ENCODE measurements around the gene CYTH2. TPM values are rescaled to one million over a fixed set of nuclear protein-coding genes. Genes with fewer than 3 reads are reported as not detected.

CYTH2 gene, protein sequence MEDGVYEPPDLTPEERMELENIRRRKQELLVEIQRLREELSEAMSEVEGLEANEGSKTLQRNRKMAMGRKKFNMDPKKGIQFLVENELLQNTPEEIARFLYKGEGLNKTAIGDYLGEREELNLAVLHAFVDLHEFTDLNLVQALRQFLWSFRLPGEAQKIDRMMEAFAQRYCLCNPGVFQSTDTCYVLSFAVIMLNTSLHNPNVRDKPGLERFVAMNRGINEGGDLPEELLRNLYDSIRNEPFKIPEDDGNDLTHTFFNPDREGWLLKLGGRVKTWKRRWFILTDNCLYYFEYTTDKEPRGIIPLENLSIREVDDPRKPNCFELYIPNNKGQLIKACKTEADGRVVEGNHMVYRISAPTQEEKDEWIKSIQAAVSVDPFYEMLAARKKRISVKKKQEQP
- 24.0 and 33.6 TPM in 2 replicates for total RNA-seq

DNA sequence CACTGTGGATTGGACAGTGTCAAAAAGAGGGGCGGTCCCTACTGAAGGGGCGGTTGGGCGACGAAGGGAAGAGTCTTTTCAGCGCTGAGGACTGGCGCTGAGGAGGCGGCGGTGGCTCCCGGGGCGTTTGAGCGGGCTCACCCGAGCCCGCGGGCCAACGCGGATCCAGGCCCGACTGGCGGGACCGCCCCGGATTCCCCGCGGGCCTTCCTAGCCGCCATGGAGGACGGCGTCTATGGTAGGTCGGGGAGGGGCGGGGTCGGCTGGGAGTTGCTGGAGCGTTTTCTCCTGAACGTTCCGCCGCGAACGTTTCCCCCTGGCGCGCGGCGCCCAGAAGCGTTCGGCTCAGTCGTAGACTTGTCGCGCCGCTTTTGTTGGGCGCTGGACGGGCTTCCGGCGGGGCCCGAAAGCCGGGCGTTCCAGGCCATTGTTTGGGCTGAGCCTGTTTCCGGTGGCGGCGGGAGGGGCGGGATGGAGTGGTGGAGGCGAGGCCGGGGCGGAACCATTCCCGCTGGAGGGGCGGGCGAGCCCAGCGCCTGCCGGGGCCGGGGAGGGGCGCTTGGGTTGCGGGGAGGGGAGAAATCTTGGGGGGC is at the start of gene CYTH2:
Gene CYTH2, plus strand, starts transcription at position 81 of the 593 bp plus-strand sequence. Its CDS starts 139 bp downstream, at position 220.

DNA sequence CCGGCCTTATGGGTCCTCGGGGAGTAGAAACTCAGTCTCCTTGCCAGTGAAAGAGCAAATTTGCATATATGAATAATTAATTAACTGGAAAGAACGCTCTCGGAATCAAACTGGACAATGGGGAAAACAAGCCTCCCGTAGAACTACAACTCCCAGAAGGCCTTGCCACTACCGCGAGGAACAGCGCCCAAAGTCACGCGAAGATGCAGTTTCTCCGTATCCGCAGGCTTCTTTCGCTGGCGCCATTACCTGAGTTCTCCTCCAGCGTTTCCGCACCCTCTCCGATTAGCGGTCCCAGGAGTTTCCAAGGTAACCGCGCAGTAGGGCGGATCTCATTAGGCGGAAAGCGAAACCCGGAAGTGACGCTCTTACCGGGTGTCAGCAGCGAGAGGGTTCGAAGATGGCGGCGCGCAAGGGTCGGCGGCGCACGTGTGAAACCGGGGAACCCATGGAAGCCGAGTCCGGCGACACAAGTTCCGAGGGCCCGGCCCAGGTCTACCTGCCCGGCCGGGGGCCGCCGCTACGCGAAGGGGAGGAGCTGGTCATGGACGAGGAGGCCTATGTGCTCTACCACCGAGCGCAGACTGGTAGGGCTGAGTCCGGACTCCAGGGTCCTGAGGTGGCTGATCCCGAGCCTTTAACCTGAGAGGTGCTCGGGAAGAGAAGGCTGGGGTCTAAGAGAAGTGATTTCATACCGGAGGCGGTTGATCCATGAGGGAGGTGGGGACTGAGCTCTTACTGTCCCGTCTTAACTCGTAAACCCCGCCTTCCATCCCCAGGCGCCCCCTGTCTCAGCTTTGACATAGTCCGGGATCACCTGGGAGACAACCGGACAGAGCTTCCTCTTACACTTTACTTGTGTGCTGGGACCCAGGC is 23.3 kb upstream of the CYTH2 start, which contains the start of gene GRWD1:
Gene GRWD1, plus strand, starts transcription at position 378 of the 876 bp plus-strand sequence. Its CDS starts 23 bp downstream, at position 401.

DNA sequence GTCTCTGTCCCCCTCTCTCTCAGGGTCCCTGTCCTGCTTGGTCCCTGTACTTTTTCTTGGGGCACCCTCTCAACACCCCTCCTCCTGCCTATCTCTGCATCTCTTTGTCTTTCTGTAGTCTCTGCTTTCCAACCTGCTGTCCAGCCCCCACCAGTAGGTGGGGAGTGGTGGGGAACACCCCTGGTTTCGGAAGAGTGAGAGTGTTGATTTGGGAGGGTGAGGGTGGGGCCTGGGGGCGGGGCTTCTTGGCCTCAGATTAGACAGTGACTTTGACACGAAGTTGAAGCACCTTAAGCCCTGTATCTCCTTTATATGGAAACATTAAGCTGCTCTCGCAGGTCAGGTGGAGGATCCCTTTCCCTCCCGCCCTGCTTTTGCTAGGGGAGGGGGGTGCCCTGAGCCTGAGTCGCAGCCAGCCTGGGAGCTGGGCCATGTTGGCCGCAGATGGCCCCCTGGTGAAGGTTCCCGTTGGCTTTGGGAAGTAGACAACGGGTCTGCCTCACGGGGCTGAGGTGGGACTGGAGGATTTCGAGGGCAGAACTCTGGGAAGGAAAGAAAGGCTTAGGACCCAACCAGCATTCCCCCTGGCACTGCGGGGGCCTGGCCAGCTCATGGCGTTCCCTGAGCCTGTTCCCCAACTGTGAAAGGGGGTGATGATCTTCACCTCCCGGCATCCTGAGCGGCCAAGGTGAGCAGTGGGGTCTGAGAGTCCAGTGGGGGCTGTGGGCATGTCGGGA is 13.8 kb upstream of the CYTH2 start, which contains the start of gene KCNJ14:
Gene KCNJ14, plus strand, starts transcription at position 404 of the 737 bp plus-strand sequence. CDS start 6,151 bp downstream, outside the sequence.

DNA sequence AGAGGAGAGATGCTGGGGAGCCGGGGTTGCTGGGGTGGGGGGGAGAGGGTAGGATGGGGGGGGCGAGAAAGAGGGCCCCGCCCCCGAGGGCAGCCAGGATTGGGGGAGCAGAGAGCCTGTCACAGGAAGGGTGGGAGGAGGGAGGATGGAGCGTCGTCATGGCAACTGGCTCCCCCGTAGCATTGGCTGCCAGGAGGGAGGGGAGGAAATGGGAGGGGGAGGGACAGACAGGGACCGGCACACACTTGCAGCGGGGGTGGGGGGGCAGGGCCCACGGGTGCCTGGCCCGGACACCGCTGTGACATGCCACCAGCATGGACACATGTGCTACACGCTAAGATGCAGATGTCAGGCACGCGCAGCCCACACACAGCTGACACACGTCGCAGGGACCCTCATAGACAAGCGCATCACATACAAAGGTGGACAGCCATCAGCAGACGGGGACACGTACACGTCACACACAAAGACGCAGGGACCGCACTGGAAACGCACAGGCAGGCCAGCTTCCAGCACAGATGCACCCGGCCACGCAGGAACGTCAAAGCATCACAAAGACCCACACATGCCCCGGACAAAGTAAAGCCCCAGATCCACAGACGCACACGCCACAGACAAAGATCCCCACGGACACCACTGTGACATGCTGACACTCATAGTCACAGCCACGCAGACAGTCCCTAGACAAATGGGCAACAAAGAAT is 42.8 kb downstream of the CYTH2 start, which contains the start of gene LMTK3:
Gene LMTK3, minus strand, starts transcription at position 36 of the 704 bp plus-strand sequence. CDS start 259 bp downstream, outside the sequence.

Other genes with a start within 250 kb of the CYTH2 start
- 17.7 and 23.4 TPM in 2 replicates for gene CARD8, start 213.5 kb upstream of the CYTH2 start, total RNA-seq
- gene ZNF114, start 199.3 kb upstream of the CYTH2 start, total RNA-seq: 0.59 TPM in 1 of 2 replicates, not detected in the other
- gene EMP3, start 143.8 kb upstream of the CYTH2 start, total RNA-seq: 132 and 188 TPM in 2 replicates
- 5.2 and 7.3 TPM in 2 replicates for gene TMEM143, start 105.4 kb upstream of the CYTH2 start, total RNA-seq
- gene SYNGR4, start 105.0 kb upstream of the CYTH2 start, total RNA-seq: not detected in 2 replicates
- 118 TPM in 2 replicates for gene KDELR1, start 77.8 kb upstream of the CYTH2 start, total RNA-seq
- gene GRIN2D, start 75.7 kb upstream of the CYTH2 start, total RNA-seq: 0.59 and 1.1 TPM in 2 replicates
- 22.2 and 29.3 TPM in 2 replicates for gene GRWD1, start 23.4 kb upstream of the CYTH2 start, total RNA-seq
- gene KCNJ14, start 13.8 kb upstream of the CYTH2 start, total RNA-seq: 0.65 and 1.1 TPM in 2 replicates
- gene LMTK3, start 42.5 kb downstream of the CYTH2 start, total RNA-seq: 0.33 and 0.89 TPM in 2 replicates
- not detected in 2 replicates for gene SULT2B1, start 82.8 kb downstream of the CYTH2 start, total RNA-seq
- not detected in 2 replicates for gene SPACA4, start 137.4 kb downstream of the CYTH2 start, total RNA-seq
- gene FAM83E, start 145.7 kb downstream of the CYTH2 start, total RNA-seq: 0.23 and 0.52 TPM in 2 replicates
- 1,103 and 1,191 TPM in 2 replicates for gene RPL18, start 149.8 kb downstream of the CYTH2 start, total RNA-seq
- 8.7 and 13.1 TPM in 2 replicates for gene SPHK2, start 150.1 kb downstream of the CYTH2 start, total RNA-seq
- gene DBP, start 168.0 kb downstream of the CYTH2 start, total RNA-seq: 7.4 and 7.8 TPM in 2 replicates
- 0.99 and 1.6 TPM in 2 replicates for gene CA11, start 176.8 kb downstream of the CYTH2 start, total RNA-seq
- gene NTN5, start 203.6 kb downstream of the CYTH2 start, total RNA-seq: 0.43 and 0.46 TPM in 2 replicates
- not detected in 2 replicates for gene FUT2, start 226.6 kb downstream of the CYTH2 start, total RNA-seq

All from smooth muscle cell of the pulmonary artery (primary cell).